Hepatocyte (in vitro differentiated cells): ENCODE measurements around the gene PTS.

ENCODE experiments used
- EZH2 ChIP-seq: fragments of 200-600 bp; sonication (generic); IDR thresholded peaks from 2 replicates; pipeline ENCODE4 v1.6.1; 2016; ENCODE audit warnings: antibody characterized with exemption, mild to moderate bottlenecking, borderline replicate concordance
- EZH2phosphoT487 ChIP-seq: fragments of 200-600 bp; sonication (generic); IDR thresholded peaks from one replicate; pipeline ENCODE4 v1.6.1; 2018; ENCODE audit warnings: antibody characterized with exemption, mild to moderate bottlenecking, low read depth, moderate library complexity; ENCODE audit not compliant: unreplicated experiment, severe bottlenecking
- TF ChIP-seq, protein P1 (sequence below): fragments of 200-600 bp; sonication (generic); IDR thresholded peaks from 2 replicates; pipeline ENCODE4 v1.5.1; 2016; ENCODE audit warnings: antibody characterized with exemption, mild to moderate bottlenecking; ENCODE audit not compliant: poor library complexity

DNA sequence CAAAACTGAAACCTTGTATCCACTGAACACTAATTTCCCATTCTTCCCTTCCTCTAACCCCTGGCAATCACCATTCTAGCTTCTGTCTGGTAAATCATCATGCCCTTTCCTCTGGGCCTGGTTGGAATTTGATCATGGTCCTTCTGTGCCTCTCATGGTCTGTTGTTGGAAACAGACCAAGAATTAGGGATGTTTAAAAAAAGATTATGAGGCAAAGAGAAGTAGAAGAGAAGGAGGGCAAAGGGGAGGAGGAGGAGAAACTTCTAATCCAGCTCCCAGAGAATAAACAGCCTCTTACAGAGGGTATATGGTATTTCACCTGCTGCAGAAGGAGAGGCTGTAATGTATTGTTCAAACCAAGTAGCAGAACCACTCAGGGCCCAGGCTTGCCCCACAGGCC lies 40.3 kb upstream of the PTS start:
- TF ChIP-seq, protein P1, sequence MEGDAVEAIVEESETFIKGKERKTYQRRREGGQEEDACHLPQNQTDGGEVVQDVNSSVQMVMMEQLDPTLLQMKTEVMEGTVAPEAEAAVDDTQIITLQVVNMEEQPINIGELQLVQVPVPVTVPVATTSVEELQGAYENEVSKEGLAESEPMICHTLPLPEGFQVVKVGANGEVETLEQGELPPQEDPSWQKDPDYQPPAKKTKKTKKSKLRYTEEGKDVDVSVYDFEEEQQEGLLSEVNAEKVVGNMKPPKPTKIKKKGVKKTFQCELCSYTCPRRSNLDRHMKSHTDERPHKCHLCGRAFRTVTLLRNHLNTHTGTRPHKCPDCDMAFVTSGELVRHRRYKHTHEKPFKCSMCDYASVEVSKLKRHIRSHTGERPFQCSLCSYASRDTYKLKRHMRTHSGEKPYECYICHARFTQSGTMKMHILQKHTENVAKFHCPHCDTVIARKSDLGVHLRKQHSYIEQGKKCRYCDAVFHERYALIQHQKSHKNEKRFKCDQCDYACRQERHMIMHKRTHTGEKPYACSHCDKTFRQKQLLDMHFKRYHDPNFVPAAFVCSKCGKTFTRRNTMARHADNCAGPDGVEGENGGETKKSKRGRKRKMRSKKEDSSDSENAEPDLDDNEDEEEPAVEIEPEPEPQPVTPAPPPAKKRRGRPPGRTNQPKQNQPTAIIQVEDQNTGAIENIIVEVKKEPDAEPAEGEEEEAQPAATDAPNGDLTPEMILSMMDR: no peak
- TF ChIP-seq EZH2 (no peak), EZH2phosphoT487 (no peak)
